H1 (cell line): Measurements from ENCODE around the gene PLCB3.

Experiments
- ASH2L ChIP-seq: fragments of 200-600, 300-600 bp; sonication (generic); IDR thresholded peaks from one replicate; pipeline ENCODE4 v1.7.1; 2017; ENCODE audit warnings: low read length
- CEBPB ChIP-seq: IDR thresholded peaks from 2 replicates; pipeline ENCODE4 v1.6.1; 2012; ENCODE audit warnings: low read depth, low read length
- CTCF ChIP-seq, 3 experiments: IDR thresholded peaks; 1 replicate in 2 of 3; 2 replicates in 1 of 3; pipeline versions ENCODE4 v1.5.1 to v1.6.1; 2011; ENCODE audit warnings: low read length in 3 of 3, mild to moderate bottlenecking in 3 of 3, inconsistent platforms in 2 of 3, low read depth in 1 of 3, moderate library complexity in 1 of 3; ENCODE audit not compliant: insufficient read depth in 1 of 3; ENCODE audit errors: control extremely low read depth in 1 of 3
- EZH2 ChIP-seq: fragments of 200-600 bp; sonication (generic); IDR thresholded peaks from 2 replicates; pipeline ENCODE4 v1.7.1; 2012; ENCODE audit warnings: low read depth, mild to moderate bottlenecking, moderate library complexity, low read length, inconsistent platforms; ENCODE audit not compliant: severe bottlenecking

- TF ChIP-seq ASH2L: no peak
- no peak for TF ChIP-seq EZH2
- no peak for TF ChIP-seq CEBPB
- no peak for TF ChIP-seq CTCF (IDR thresholded peaks at IDR 0.05; ENCODE audit: control extremely low read depth in 1 of 3, insufficient read depth in 1 of 3, low read depth in 1 of 3, low read length in 3 of 3)
Observed at GRCh38 chr11:64267207-64267945, 16.0 kb downstream of the PLCB3 start.
